Skeletal muscle tissue (tissue), 5 donors: Measurements from ENCODE around the gene NUDT14. TPM values are rescaled to one million over a fixed set of nuclear protein-coding genes. Genes with fewer than 3 reads are reported as not detected.

Experiments
- H3K27ac ChIP-seq: one replicate; pipeline ENCODE4 v1.7.0; 2013; ENCODE audit warnings: mild to moderate bottlenecking, low read depth, low read length, inconsistent platforms
- H3K27me3 ChIP-seq, 3 donors: one replicate each; pipeline ENCODE4 v1.7.0; 2013; ENCODE audit warnings: low read length in 3 of 3; ENCODE audit not compliant: control insufficient read depth in 3 of 3, insufficient read depth in 3 of 3
- H3K36me3 ChIP-seq, 3 donors: one replicate each; pipeline ENCODE4 v1.7.0; 2013; ENCODE audit warnings: low read length in 3 of 3; ENCODE audit not compliant: control insufficient read depth in 3 of 3, insufficient read depth in 3 of 3
- H3K4me1 ChIP-seq, 3 donors: one replicate each; pipeline ENCODE4 v1.7.0; 2013; ENCODE audit warnings: low read length in 3 of 3, mild to moderate bottlenecking in 3 of 3; ENCODE audit not compliant: control insufficient read depth in 3 of 3, insufficient read depth in 3 of 3
- H3K4me3 ChIP-seq, 3 donors: one replicate each; pipeline ENCODE4 v1.7.0; 2013; ENCODE audit warnings: low read length in 3 of 3
- H3K9ac ChIP-seq, 3 donors: one replicate each; pipeline ENCODE4 v1.7.0; 2013; ENCODE audit warnings: low read length in 3 of 3, mild to moderate bottlenecking in 3 of 3, moderate library complexity in 2 of 3, low read depth in 1 of 3
- H3K9me3 ChIP-seq, 3 donors: one replicate each; pipeline ENCODE4 v1.7.0; 2013; ENCODE audit warnings: low read length in 3 of 3; ENCODE audit not compliant: control insufficient read depth in 3 of 3
- small RNA-seq: library from RNA; depleted of rRNA; stranded (forward); fragments of <200 nt; gene quantifications from one replicate; pipeline ENCODE3, GENCODE V24; 2014
- total RNA-seq: library from RNA; depleted of rRNA; stranded (reverse); fragments of >200 nt; gene quantifications from one replicate; pipeline ENCODE4 v1.2.3, GENCODE V29; 2014
- donor health status: Osteomylitis.

The NUDT14 gene
- total RNA-seq, 1 donor from 2014 or later = 17.2 TPM

GRCh38 chr14:105124823-105125222 lies 56.3 kb downstream of the NUDT14 start:
- Histone ChIP-seq H3K9ac (no peak overlapping the region), H3K4me1 (no peaks in the 10 kb centered on the region), H3K27ac (no peak overlapping the region), H3K9me3 (peaks cover 8 to 17% (median 10%) of the 10 kb centered on the region in 3 donors), H3K27me3 (peaks cover 21 to 27% (median 23%) of the 10 kb centered on the region in 3 donors), H3K4me3 (no peak overlapping the region), H3K36me3 (no peaks in the 10 kb centered on the region)

DNA sequence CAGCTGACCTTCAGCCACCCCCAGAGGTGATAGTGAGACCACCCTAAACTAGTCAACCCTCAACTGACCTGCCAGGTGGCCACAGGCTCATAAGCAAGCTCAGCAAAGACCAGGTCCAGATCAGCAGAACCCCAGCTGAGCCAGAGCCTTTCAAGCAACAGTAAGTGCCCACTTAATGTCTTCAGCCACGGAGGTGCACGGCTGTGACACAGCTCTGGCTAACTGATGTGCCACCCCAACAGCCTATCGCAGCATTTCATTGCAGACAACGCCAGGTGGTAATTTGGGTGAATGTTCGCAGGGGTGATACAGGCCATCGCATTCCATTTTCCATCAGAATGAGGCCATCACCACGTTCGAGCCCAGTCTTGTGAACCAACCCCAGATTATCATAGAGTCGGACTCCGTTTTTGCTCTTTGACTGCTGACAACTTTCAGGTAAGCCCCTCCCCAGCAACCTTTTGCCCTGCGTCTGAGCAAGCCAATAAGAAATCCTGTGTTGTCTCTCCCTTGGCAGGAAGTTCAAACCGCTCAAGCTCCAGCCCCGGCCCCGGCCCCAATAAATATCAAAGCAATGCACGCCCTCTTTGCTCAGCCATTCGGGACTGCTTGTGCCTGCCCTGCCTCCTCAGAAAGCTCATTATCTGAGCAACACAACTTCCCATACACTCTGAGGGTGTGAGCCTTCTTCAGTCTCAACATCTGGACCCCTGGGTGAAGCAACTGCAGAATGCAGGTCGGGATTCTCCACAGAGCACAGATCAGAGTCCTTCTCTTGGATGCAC lies 56.9 kb downstream of the NUDT14 start:
- H3K4me1 ChIP-seq = no peaks in the 10 kb centered on the region
- no peak overlapping the region for H3K27ac ChIP-seq
- no peak overlapping the region for H3K9ac ChIP-seq
- no peak overlapping the region for H3K4me3 ChIP-seq
- peaks cover 8 to 17% (median 10%) of the 10 kb centered on the region in 3 donors for H3K9me3 ChIP-seq
- no peaks in the 10 kb centered on the region for H3K36me3 ChIP-seq
- peaks cover 19 to 32% (median 26%) of the 10 kb centered on the region in 3 donors for H3K27me3 ChIP-seq

- Histone ChIP-seq H3K27ac (no peak overlapping the region), H3K9ac (no peak overlapping the region), H3K4me1 (no peaks in the 10 kb centered on the region), H3K9me3 (peaks cover 8 to 17% (median 10%) of the 10 kb centered on the region in 3 donors), H3K4me3 (no peak overlapping the region), H3K27me3 (peaks cover 18 to 34% (median 28%) of the 10 kb centered on the region in 3 donors), H3K36me3 (no peaks in the 10 kb centered on the region)
Observed at GRCh38 chr14:105123064-105123665, 57.9 kb downstream of the NUDT14 start.

Small RNAs within 50 kb of the gene (small RNA-seq; reads per million reads assigned to genes)
- 0.16 reads per million for gene MIR6765

Other genes starting within 250 kb of the NUDT14 start
- gene AHNAK2, start 202.9 kb downstream of the NUDT14 start, total RNA-seq = 11.5 TPM
- 2.1 TPM for gene CLBA1, start 195.5 kb downstream of the NUDT14 start, total RNA-seq
- 15.1 TPM for gene CDCA4, start 160.2 kb downstream of the NUDT14 start, total RNA-seq
- gene GPR132, start 115.9 kb downstream of the NUDT14 start, total RNA-seq = 1.6 TPM
- gene JAG2, start 12.5 kb downstream of the NUDT14 start, total RNA-seq = 33.9 TPM
- gene BTBD6, start 67.2 kb upstream of the NUDT14 start, total RNA-seq = 50.6 TPM
- 38.1 TPM for gene BRF1, start 119.7 kb upstream of the NUDT14 start, total RNA-seq
- 60.0 TPM for gene PACS2, start 133.4 kb upstream of the NUDT14 start, total RNA-seq
- gene TEX22, start 217.2 kb upstream of the NUDT14 start, total RNA-seq = under 0.01 TPM
- 19.3 TPM for gene MTA1, start 238.5 kb upstream of the NUDT14 start, total RNA-seq